ENCODE results near the gene LRRC59.
"Not testable (repeated sequence)": the region's sequence is repeated elsewhere in the genome, so short reads cannot be mapped to it uniquely, and the experiment has no call there.

GRCh38 chr17:50398672-50399071 lies 1.3 kb upstream of the LRRC59 start:
- not testable (repeated sequence) for TF ChIP-seq POLR2A, CTCF (IDR thresholded peaks at IDR 0.05)
